OCI-LY7 (cell line): ENCODE measurements around the gene APH1B. TPM values are rescaled to one million over a fixed set of nuclear protein-coding genes. Genes with fewer than 3 reads are reported as not detected.

Experiments used
- BruUV-seq: library from RNA; stranded (reverse); fragments of 400-500 nt; replicated peaks from 2 replicates; lab custom pipeline; 2021; lab: Mats Ljungman, UMichigan
- CTCF ChIA-PET: fragments of 300-600 bp; sonication (Branson Sonifier 250); formaldehyde crosslinking; loops from one replicate; lab custom pipeline; 2022; ENCODE audit warnings: antibody characterized with exemption; ENCODE audit not compliant: unreplicated experiment; lab: Charles Lee
- POLR2A ChIA-PET: fragments of 300-600 bp; sonication (Branson Sonifier 250); formaldehyde crosslinking; loops from one replicate; lab custom pipeline; 2022; ENCODE audit warnings: antibody characterized with exemption; lab: Charles Lee
- DNase-seq: peaks from one replicate; pipeline ENCODE4 v3.0.0-alpha.2; 2015; ENCODE audit warnings: low spot score
- H2AFZ ChIP-seq: fragments of 200-600 bp; sonication (generic), shearing (Covaris generic); 2 replicates; pipeline ENCODE4 v1.6.1; 2014; ENCODE audit warnings: mild to moderate bottlenecking, antibody characterized with exemption, low read length, moderate library complexity
- H3K27ac ChIP-seq: fragments of 200-600 bp; sonication (generic); 2 replicates; pipeline ENCODE4 v1.5.1; 2014; ENCODE audit warnings: mixed run types, low read depth, mild to moderate bottlenecking, moderate library complexity, low read length, inconsistent platforms; ENCODE audit not compliant: poor library complexity, severe bottlenecking
- H3K36me3 ChIP-seq: fragments of 200-600 bp; sonication (generic); 2 replicates; pipeline ENCODE4 v1.6.1; 2014; ENCODE audit warnings: mild to moderate bottlenecking, antibody characterized with exemption, low read length, moderate library complexity, mixed read lengths; ENCODE audit not compliant: insufficient read depth
- H3K4me1 ChIP-seq: fragments of 200-600 bp; sonication (generic); 2 replicates; pipeline ENCODE4 v1.5.1; 2014; ENCODE audit warnings: mild to moderate bottlenecking, low read length; ENCODE audit not compliant: insufficient read depth, poor library complexity, severe bottlenecking
- H3K4me2 ChIP-seq: fragments of 200-600 bp; sonication (generic); 2 replicates; pipeline ENCODE4 v1.6.1; 2014; ENCODE audit warnings: mild to moderate bottlenecking, low read length
- H3K4me3 ChIP-seq: fragments of 200-600 bp; sonication (generic); 2 replicates; pipeline ENCODE4 v1.5.1; 2014; ENCODE audit warnings: mild to moderate bottlenecking, low read depth, low read length; ENCODE audit not compliant: poor library complexity, severe bottlenecking
- H3K79me2 ChIP-seq: fragments of 200-600 bp; sonication (generic); 2 replicates; pipeline ENCODE4 v1.6.1; 2016; ENCODE audit warnings: low read depth, mild to moderate bottlenecking, low read length, moderate library complexity, mixed read lengths; ENCODE audit not compliant: insufficient read depth
- H3K9me2 ChIP-seq: fragments of 200-600 bp; sonication (generic); 2 replicates; pipeline ENCODE4 v1.6.1; 2016; ENCODE audit warnings: mild to moderate bottlenecking, low read length, mixed read lengths; ENCODE audit not compliant: insufficient read depth
- H3K9me3 ChIP-seq: fragments of 200-600 bp; sonication (generic); 2 replicates; pipeline ENCODE4 v1.6.1; 2014; ENCODE audit warnings: mild to moderate bottlenecking, mixed run types, low read length, mixed read lengths
- H4K20me1 ChIP-seq: fragments of 200-600 bp; sonication (generic); 2 replicates; pipeline ENCODE4 v1.6.1; 2014; ENCODE audit warnings: mild to moderate bottlenecking, antibody characterized with exemption, low read length, moderate library complexity, mixed read lengths; ENCODE audit not compliant: insufficient read depth
- CTCF ChIP-seq: fragments of 200-600 bp; sonication (generic); conservative IDR thresholded peaks from 2 replicates; pipeline ENCODE4 v1.5.1; 2014; ENCODE audit warnings: mild to moderate bottlenecking, antibody characterized with exemption, low read length, moderate library complexity, mixed read lengths
- EZH2phosphoT487 ChIP-seq: fragments of 200-600 bp; sonication (generic); IDR thresholded peaks from 2 replicates; pipeline ENCODE4 v1.6.1; 2018; ENCODE audit warnings: low read depth, borderline replicate concordance, mild to moderate bottlenecking, mixed run types, antibody characterized with exemption, low read length, moderate library complexity, mixed read lengths
- intact Hi-C: fragments of 100-400 bp; cut with micrococcal nuclease; formaldehyde crosslinking; loops from one replicate; pipeline ENCODE4 v1.10.0; 2022; ENCODE audit not compliant: unreplicated experiment
- total RNA-seq, 2 experiments: library from RNA; depleted of rRNA in 1 of 2; stranded (reverse); fragments of >200 nt in 1 of 2; shearing (Covaris generic) in 1 of 2; gene quantifications; 2 replicates each; pipeline ENCODE4 v1.2.3, GENCODE V29; 2014 to 2022

The APH1B gene
- total RNA-seq, 2 experiments from 2014 or later: 8.3 to 24.1 TPM

GRCh38 chr15:63353261-63353660 is 75.9 kb downstream of the APH1B start:
- H3K79me2 ChIP-seq: no peaks in the 10 kb centered on the region
- ChIA-PET POLR2A (interaction anchor here (1.6 kb wide), 1 partner anchor 9 kb away, joined by 3 read pairs; no protein-coding TSS in a partner anchor), CTCF (no interaction called here)
- H3K9me3 ChIP-seq: no peaks in the 10 kb centered on the region
- H3K9me2 ChIP-seq: no peaks in the 10 kb centered on the region
- no peak for TF ChIP-seq EZH2phosphoT487
- no peak for TF ChIP-seq CTCF
- no peak overlapping the region for H3K27ac ChIP-seq
- no peak for DNase-seq
- H3K4me3 ChIP-seq: no peak overlapping the region
- intact Hi-C loops: no loop called here
- no TSS peak for BruUV-seq
- H3K4me2 ChIP-seq: no peak overlapping the region
- no peak overlapping the region for H2AFZ ChIP-seq
- no peaks in the 10 kb centered on the region for H3K4me1 ChIP-seq
- no peaks in the 10 kb centered on the region for H3K36me3 ChIP-seq
- H4K20me1 ChIP-seq: no peaks in the 10 kb centered on the region

GRCh38 chr15:63353887-63354286 is 76.5 kb downstream of the APH1B start:
- no TSS peak for BruUV-seq
- no peak for DNase-seq
- no peaks in the 10 kb centered on the region for H3K79me2 ChIP-seq
- H2AFZ ChIP-seq: no peak overlapping the region
- POLR2A ChIA-PET: no interaction called here
- no peak overlapping the region for H3K4me2 ChIP-seq
- H3K9me3 ChIP-seq: no peaks in the 10 kb centered on the region
- intact Hi-C loops: no loop called here
- TF ChIP-seq EZH2phosphoT487 (no peak), CTCF (no peak)
- no peaks in the 10 kb centered on the region for H4K20me1 ChIP-seq
- CTCF ChIA-PET: no interaction called here
- no peaks in the 10 kb centered on the region for H3K9me2 ChIP-seq
- H3K4me3 ChIP-seq: no peak overlapping the region
- no peak overlapping the region for H3K27ac ChIP-seq
- H3K36me3 ChIP-seq: no peaks in the 10 kb centered on the region
- H3K4me1 ChIP-seq: no peaks in the 10 kb centered on the region

- Histone ChIP-seq H3K27ac (no peak overlapping the region), H3K79me2 (no peaks in the 10 kb centered on the region), H4K20me1 (no peaks in the 10 kb centered on the region), H3K4me2 (no peak overlapping the region), H3K4me1 (no peaks in the 10 kb centered on the region), H3K9me3 (no peaks in the 10 kb centered on the region), H3K4me3 (no peak overlapping the region), H2AFZ (no peak overlapping the region), H3K36me3 (no peaks in the 10 kb centered on the region), H3K9me2 (no peaks in the 10 kb centered on the region)
- intact Hi-C loops: no loop called here
- DNase-seq: no peak
- no TSS peak for BruUV-seq
- CTCF ChIA-PET: no interaction called here
- TF ChIP-seq EZH2phosphoT487 (no peak), CTCF (no peak)
- POLR2A ChIA-PET: no interaction called here
These were observed 77.6 kb downstream of the APH1B start for GRCh38 chr15:63354821-63355650.
